KMS-11 (cell line): ENCODE measurements around the gene UBTF.

Experiments used
- H2AFZ ChIP-seq: fragments of 200-600 bp; sonication (generic); 2 replicates; pipeline ENCODE4 v1.6.1; 2016; ENCODE audit warnings: antibody characterized with exemption, mixed run types, low read depth
- H3K27ac ChIP-seq: fragments of 200-600 bp; sonication (generic); 2 replicates; pipeline ENCODE4 v1.6.1; 2016; ENCODE audit warnings: mild to moderate bottlenecking, mixed run types
- H3K27me3 ChIP-seq: fragments of 200-600 bp; sonication (generic); 2 replicates; pipeline ENCODE4 v1.6.1; 2017; ENCODE audit warnings: mild to moderate bottlenecking, low read depth, mixed run types, moderate library complexity; ENCODE audit not compliant: insufficient read depth
- H3K36me3 ChIP-seq: fragments of 200-600 bp; sonication (generic); 2 replicates; pipeline ENCODE4 v1.6.1; 2017; ENCODE audit warnings: mild to moderate bottlenecking, mixed run types; ENCODE audit not compliant: insufficient read depth
- H3K4me1 ChIP-seq: fragments of 200-600 bp; sonication (generic); 2 replicates; pipeline ENCODE4 v1.6.1; 2016; ENCODE audit warnings: mild to moderate bottlenecking, low read depth, mixed run types; ENCODE audit not compliant: poor library complexity, severe bottlenecking
- H3K4me2 ChIP-seq: fragments of 200-600 bp; sonication (generic); 2 replicates; pipeline ENCODE4 v1.7.0; 2016; ENCODE audit warnings: mild to moderate bottlenecking, mixed run types
- H3K4me3 ChIP-seq: fragments of 200-600 bp; sonication (generic); IDR thresholded peaks from 2 replicates; pipeline ENCODE4 v1.6.1; 2017; ENCODE audit warnings: low read depth, low read length, mixed read lengths; ENCODE audit not compliant: insufficient read depth
- H3K79me2 ChIP-seq: fragments of 200-600 bp; sonication (generic); 2 replicates; pipeline ENCODE4 v1.6.1; 2016; ENCODE audit warnings: low read depth, mixed run types; ENCODE audit not compliant: insufficient read depth
- H3K9ac ChIP-seq: fragments of 200-600 bp; sonication (generic); 2 replicates; pipeline ENCODE4 v1.6.1; 2016; ENCODE audit warnings: mild to moderate bottlenecking, mixed run types
- H4K20me1 ChIP-seq: fragments of 200-600 bp; sonication (generic); 2 replicates; pipeline ENCODE4 v1.6.1; 2016; ENCODE audit warnings: mild to moderate bottlenecking, mixed run types; ENCODE audit not compliant: insufficient read depth
- CTCF ChIP-seq: fragments of 200-600 bp; sonication (generic); conservative IDR thresholded peaks from 2 replicates; pipeline ENCODE4 v1.6.1; 2017; ENCODE audit warnings: low read depth, mild to moderate bottlenecking, antibody characterized with exemption, low read length, moderate library complexity, mixed read lengths

The UBTF gene

GRCh38 chr17:44211281-44212265 lies 7.9 kb downstream of the UBTF start:
- Histone ChIP-seq H3K4me2 (peak overlapping the region; percentile 49; the same call in 1 of the 2 replicates), H3K9ac (no peak overlapping the region; the same call in 1 of the 2 replicates), H3K27ac (no peak overlapping the region; the same call in 1 of the 2 replicates), H2AFZ (no peak overlapping the region), H3K4me3 (no peak overlapping the region), H3K79me2 (peaks cover 8% of the 10 kb centered on the region), H3K27me3 (no peaks in the 10 kb centered on the region), H3K4me1 (peaks cover 29% of the 10 kb centered on the region), H3K36me3 (peaks cover 4% of the 10 kb centered on the region; the same call in 1 of the 2 replicates), H4K20me1 (no peaks in the 10 kb centered on the region)
- TF ChIP-seq CTCF: no peak

GRCh38 chr17:44210342-44211192 lies 8.9 kb downstream of the UBTF start:
- H3K9ac ChIP-seq: peak overlapping the region; percentile 41; the same call in 1 of the 2 replicates
- H3K36me3 ChIP-seq: no peaks in the 10 kb centered on the region; the same call in 1 of the 2 replicates
- H3K79me2 ChIP-seq: no peaks in the 10 kb centered on the region
- peaks cover 21% of the 10 kb centered on the region for H3K4me1 ChIP-seq
- H3K27me3 ChIP-seq: no peaks in the 10 kb centered on the region
- peak overlapping the region; percentile 52; the same call in 1 of the 2 replicates for H3K27ac ChIP-seq
- peak overlapping the region; percentile 88 for H3K4me2 ChIP-seq
- peak; percentile 93 for TF ChIP-seq CTCF
- no peak overlapping the region for H3K4me3 ChIP-seq
- H2AFZ ChIP-seq: peak overlapping the region; percentile 14; the same call in 1 of the 2 replicates
- no peaks in the 10 kb centered on the region for H4K20me1 ChIP-seq

GRCh38 chr17:44209786-44210341 lies 9.6 kb downstream of the UBTF start:
- TF ChIP-seq CTCF: no peak
- Histone ChIP-seq H3K27me3 (no peaks in the 10 kb centered on the region), H3K4me2 (peak overlapping the region; percentile 88), H3K9ac (no peak overlapping the region), H4K20me1 (no peaks in the 10 kb centered on the region), H3K27ac (peak overlapping the region; percentile 19; the same call in 1 of the 2 replicates), H3K4me3 (no peak overlapping the region), H3K4me1 (peaks cover 21% of the 10 kb centered on the region), H3K79me2 (no peaks in the 10 kb centered on the region), H3K36me3 (no peaks in the 10 kb centered on the region; the same call in 1 of the 2 replicates), H2AFZ (no peak overlapping the region; the same call in 1 of the 2 replicates)

GRCh38 chr17:44207743-44208142 lies 11.7 kb downstream of the UBTF start:
- Histone ChIP-seq H3K79me2 (no peaks in the 10 kb centered on the region), H3K27ac (no peak overlapping the region), H3K4me2 (no peak overlapping the region), H3K4me1 (peaks cover 34% of the 10 kb centered on the region), H3K4me3 (no peak overlapping the region), H3K9ac (no peak overlapping the region), H3K27me3 (no peaks in the 10 kb centered on the region), H4K20me1 (no peaks in the 10 kb centered on the region), H3K36me3 (no peaks in the 10 kb centered on the region; the same call in 1 of the 2 replicates), H2AFZ (no peak overlapping the region)
- TF ChIP-seq CTCF: no peak
